ENCODE measurements around the gene CKS1B.
A peak's percentile ranks its signal among the peaks of the same experiment; 100 is the strongest.

The CKS1B gene

DNA sequence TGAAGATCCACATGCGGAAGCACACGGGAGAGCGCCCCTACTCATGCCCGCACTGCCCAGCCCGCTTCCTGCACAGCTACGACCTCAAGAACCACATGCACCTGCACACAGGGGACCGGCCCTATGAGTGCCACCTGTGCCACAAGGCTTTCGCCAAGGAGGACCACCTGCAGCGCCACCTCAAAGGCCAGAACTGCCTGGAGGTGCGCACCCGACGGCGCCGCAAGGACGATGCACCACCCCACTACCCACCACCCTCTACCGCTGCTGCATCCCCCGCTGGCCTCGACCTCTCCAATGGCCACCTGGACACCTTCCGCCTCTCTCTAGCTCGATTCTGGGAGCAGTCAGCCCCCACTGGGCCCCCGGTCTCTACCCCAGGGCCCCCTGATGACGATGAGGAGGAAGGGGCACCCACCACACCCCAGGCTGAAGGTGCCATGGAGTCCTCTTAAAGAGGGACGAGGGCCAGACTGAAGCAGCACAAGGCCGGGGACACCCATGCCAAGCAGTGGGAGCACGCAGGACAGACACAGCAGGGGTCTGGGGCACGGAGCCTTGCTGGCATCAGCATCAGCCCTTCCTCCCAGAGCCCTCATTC is 41.9 kb downstream of the CKS1B start:
- DNase-seq = no peak

GRCh38 chr1:155017041-155017945 is 42.8 kb downstream of the CKS1B start:
- peak; percentile 96 for DNase-seq

- no peak for DNase-seq
These were observed 43.5 kb downstream of the CKS1B start for GRCh38 chr1:155017946-155018316.

DNA sequence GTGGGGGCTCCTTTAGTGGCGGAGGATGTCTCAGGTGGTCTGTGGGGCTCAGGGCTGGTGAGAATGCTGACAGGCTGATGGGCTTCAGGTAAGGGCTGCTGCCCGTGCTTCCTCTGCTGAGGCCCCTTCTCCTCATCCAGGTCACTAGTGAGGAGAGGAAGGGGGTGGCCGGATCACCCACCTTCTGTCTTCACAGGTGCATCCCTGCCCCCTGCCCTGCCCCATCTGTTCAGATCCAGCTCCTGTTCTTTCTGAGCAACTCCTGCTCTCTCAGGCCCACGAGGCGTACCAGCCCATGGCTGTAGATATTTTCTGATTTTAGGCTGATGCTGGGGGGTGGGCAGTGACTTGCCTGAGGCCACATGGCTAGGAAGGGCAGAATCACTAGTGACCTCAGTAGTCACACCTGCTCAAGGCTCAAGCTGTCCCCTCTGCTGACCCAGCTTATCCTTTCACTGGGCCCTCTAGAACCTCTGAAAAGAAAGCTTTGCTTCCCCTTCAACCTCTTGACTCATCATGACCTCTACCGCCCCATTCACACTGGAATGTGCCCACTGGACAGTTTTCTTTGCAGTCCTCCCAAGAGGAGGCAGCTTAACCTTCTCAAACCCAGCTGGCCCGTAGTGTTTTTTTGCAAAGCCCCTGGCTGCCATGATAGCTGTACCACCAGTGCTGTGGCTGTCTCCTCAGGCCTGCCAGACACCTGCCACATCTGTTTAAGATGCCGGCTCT is 44.3 kb downstream of the CKS1B start:
- no peak for DNase-seq

- DNase-seq = no peak
These were observed 45.1 kb downstream of the CKS1B start for GRCh38 chr1:155019377-155020245.

DNA sequence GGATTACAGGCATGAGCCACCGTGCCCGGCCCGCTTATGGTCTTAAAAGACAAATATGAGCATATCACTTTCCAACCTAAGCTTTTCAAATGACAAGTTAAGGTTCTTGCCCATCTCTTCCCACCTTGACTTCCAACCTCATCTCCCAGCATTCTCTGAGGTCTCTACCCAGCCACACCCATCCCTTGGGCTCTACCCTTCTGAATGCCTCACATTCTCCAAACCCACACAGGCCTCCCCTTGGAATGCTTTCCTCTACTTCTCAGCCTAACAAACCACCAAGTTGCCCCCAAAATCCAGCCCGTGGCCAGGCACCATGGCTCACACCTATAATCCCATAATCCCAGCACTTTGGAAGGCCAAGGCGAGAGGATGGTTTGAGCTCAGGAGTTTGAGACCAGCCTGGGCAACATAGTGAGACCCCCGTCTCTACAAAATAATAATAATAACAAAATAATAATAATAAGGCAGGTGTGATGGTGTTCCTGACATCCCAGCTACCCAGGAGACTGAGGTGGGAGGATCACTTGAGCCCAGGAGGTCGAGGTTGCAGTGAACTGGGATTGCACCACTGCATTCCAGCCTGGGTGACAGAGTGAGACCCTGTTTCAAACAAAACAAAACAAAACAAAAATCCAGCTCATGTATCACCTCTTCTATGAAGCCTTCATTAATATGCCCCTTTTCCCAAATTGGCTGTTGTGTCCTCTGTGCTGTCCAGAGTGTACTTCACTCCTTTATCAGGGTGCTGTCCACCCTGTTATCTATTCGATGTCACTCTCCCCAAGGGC is 47.9 kb downstream of the CKS1B start:
- no peak for DNase-seq

GRCh38 chr1:155022927-155023236 is 48.4 kb downstream of the CKS1B start:
- DNase-seq = no peak

- no peak for DNase-seq
These were observed 49.1 kb downstream of the CKS1B start for GRCh38 chr1:155023627-155024026.

DNA sequence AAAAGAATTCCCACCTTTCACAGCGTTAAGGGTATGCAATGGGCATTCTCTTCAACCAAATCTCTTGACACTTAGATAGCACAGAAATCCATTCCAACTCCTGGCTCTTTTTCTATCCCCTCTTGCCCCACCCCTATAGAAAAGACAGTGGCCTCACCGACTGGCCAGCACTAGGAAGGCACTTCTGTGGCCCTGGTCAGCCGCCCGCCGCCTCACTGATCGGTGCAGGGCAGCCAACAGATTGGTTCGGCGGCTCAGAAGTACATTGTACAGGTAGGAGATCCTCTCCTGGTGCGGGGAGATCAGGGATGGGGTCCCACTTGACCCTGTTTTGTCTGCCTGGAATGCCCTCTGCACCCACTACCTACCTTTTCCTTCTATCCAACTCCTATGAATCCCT is 49.8 kb downstream of the CKS1B start:
- no peak for DNase-seq

DNA sequence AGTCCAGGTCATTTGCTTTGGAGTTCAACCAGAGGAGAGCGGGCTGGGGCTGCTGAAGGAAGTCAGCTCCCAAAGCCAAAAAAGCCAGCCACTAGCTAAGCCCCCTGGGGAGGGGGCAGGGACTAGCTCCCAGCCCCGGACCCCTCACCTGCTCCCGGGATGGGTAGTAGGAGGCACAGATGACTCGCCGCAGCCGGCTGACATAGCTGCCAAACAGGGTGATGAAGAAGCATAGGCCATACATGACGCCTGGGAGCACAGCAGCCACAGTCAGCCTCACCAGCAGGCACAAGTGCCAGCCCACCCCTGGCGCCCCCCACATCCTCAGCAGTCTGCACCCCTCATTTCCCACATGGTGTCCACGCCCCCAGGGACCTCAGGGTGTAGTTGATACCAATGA is 51.7 kb downstream of the CKS1B start:
- no peak for DNase-seq

DNA sequence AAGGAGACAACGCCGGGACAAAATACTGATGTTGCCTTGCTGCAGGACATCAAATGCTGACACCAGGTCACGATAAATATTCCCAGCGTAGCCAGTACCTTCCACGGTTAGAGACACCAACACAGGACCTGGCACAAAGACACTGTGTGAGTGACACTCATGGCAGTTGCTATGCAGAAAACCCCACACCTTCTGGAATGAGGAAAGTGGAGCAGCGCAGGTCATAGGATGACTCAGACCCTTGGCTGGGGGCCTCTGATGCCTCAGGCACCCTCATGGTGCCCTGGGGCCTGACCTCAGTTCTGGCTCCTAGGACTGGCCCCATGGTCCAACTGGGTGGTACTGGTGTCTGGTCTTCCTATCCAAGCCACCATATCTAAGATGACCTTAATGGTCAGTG is 52.1 kb downstream of the CKS1B start:
- DNase-seq = no peak

Measured in activated CD4-positive, alpha-beta T cell treated with anti-CD3 and anti-CD28 coated beads for 48 hours (primary cell).